GM21717 (cell line): Measurements from ENCODE around the gene KAZALD1.

Experiments used
- ATAC-seq: cut with Tn5 transposase; IDR thresholded peaks from one replicate; pipeline ENCODE4 v1.9.1; 2021; ENCODE audit warnings: mild to moderate bottlenecking, moderate library complexity; ENCODE audit not compliant: unreplicated experiment

The KAZALD1 gene

GRCh38 chr10:101094121-101094879 lies 32.5 kb downstream of the KAZALD1 start:
- ATAC-seq = no peak

GRCh38 chr10:101095004-101095403 lies 33.2 kb downstream of the KAZALD1 start:
- no peak for ATAC-seq

- ATAC-seq = peak; percentile 78
Measured at GRCh38 chr10:101095550-101096213, 33.9 kb downstream of the KAZALD1 start.

GRCh38 chr10:101096378-101096777 lies 34.6 kb downstream of the KAZALD1 start:
- ATAC-seq = no peak

- no peak for ATAC-seq
Measured at GRCh38 chr10:101097881-101098280, 36.1 kb downstream of the KAZALD1 start.

- ATAC-seq = no peak
Measured at GRCh38 chr10:101099901-101100300, 38.1 kb downstream of the KAZALD1 start.

- ATAC-seq = no peak
Measured at GRCh38 chr10:101101372-101101881, 39.6 kb downstream of the KAZALD1 start.

- ATAC-seq = no peak
Measured at GRCh38 chr10:101103430-101103829, 41.6 kb downstream of the KAZALD1 start.

- no peak for ATAC-seq
Measured at GRCh38 chr10:101106351-101106750, 44.6 kb downstream of the KAZALD1 start.

- no peak for ATAC-seq
Measured at GRCh38 chr10:101107771-101108170, 46.0 kb downstream of the KAZALD1 start.

- no peak for ATAC-seq
Measured at GRCh38 chr10:101110856-101111523, 49.2 kb downstream of the KAZALD1 start.

GRCh38 chr10:101111547-101111946 lies 49.8 kb downstream of the KAZALD1 start:
- no peak for ATAC-seq

- no peak for ATAC-seq
Measured at GRCh38 chr10:101112799-101113594, 51.2 kb downstream of the KAZALD1 start.

GRCh38 chr10:101113890-101114403 lies 52.2 kb downstream of the KAZALD1 start:
- no peak for ATAC-seq

- no peak for ATAC-seq
Measured at GRCh38 chr10:101114646-101115045, 52.9 kb downstream of the KAZALD1 start.
